Measurements from ENCODE around the gene PIM3. TPM values are rescaled to one million over a fixed set of nuclear protein-coding genes. Genes with fewer than 3 reads are reported as not detected.

PIM3 gene
- polyA plus RNA-seq, 4 donors: 14.5 to 26.4 (median 22.3) TPM

- DNase-seq (ENCODE audit: low read depth in 4 of 4, low spot score in 2 of 4): no peak
These were observed 32.9 kb upstream of the PIM3 start for GRCh38 chr22:49927483-49928184.

- no peak for DNase-seq (ENCODE audit: low read depth in 4 of 4, low spot score in 2 of 4)
These were observed 32.4 kb upstream of the PIM3 start for GRCh38 chr22:49928185-49928495.

GRCh38 chr22:49928555-49929210 lies 31.9 kb upstream of the PIM3 start:
- DNase-seq (ENCODE audit: low read depth in 4 of 4, low spot score in 2 of 4): no peak

DNA sequence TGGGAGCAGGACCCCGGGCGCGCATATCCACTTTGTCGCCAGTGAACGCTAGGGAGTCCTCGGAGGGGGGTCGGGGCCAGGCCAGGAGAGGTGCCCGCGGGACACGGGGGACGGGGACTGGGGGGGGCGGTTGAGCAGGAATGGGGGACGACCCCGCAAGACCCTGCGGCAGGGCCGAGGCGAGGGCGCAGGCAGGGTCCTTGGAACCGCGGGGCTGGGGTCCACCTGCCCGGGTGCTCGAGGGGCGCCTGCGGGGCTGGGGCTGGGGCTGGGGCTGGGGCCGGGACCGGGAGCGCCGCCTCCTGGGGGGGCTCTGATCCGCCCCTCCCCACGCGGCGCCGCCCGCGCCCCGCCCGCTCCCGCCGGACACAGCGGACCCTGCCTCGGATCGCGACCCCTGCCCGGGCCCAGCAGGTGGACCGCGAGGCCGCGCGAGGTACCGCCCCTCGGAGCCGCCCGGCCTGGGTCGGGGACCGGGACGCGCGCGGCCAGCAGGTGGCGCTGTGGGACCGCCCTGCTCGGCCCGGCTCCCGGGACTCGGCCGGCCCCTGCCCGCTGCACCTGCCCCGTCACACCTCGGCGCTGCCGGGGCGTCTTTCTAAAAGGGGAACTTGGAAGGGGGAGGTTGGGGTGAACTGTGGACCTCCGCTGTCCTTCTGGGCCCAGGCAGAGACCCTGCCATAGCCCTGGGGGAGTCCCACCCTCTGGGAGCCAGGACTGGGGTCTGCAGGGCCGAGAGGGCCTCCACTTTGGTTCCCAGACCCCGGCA lies 31.2 kb upstream of the PIM3 start:
- no peak for DNase-seq (ENCODE audit: low read depth in 4 of 4, low spot score in 2 of 4)

- DNase-seq (ENCODE audit: low read depth in 4 of 4, low spot score in 2 of 4): no peak
These were observed 30.5 kb upstream of the PIM3 start for GRCh38 chr22:49929994-49930575.

- no peak for DNase-seq (ENCODE audit: low read depth in 4 of 4, low spot score in 2 of 4)
These were observed 29.8 kb upstream of the PIM3 start for GRCh38 chr22:49930596-49931412.

DNA sequence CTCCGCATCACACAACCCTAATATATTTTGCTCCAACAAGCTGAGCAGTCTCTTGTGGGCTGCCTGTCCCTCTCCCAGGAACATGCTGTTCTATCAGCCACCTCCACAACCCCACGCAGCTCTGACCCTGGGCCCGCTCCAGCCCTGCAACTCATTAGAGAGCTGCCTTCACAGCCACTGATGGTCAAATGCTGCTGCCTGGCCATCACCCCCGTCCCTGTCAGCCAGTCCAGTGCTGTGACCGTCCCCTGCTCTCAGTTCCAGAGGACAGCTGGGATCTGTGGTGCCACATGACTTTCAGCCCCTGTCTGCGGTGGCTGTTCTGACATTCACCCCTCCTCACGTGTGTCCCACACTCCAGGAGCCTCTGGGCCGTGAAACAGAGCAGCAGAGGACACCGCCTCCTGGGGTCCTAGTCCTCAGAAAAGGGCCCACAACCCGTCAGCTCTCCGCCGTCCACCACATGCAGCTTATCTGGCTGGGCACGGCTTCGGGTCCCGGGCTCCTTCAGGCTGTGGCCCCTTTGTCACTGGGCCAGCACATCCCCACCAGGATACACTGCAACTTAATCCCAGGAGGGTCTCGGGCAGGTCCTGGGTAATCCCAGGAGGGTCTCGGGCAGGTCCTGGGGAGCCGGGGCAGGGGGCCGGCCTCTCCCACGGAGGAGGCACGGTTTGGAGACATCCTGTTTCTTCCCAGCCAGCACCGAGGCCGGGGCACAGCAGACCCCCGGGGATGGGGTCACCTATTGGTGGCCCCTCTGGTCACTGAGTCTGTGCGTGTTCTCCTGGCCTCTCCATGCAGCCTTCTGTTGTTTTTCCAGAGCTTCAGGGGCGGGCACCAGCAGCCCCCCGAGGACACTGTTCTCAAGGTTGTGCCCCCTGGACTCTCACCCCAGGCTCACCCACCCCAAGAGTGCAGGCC lies 27.1 kb upstream of the PIM3 start:
- DNase-seq (ENCODE audit: low read depth in 4 of 4, low spot score in 2 of 4): no peak

DNA sequence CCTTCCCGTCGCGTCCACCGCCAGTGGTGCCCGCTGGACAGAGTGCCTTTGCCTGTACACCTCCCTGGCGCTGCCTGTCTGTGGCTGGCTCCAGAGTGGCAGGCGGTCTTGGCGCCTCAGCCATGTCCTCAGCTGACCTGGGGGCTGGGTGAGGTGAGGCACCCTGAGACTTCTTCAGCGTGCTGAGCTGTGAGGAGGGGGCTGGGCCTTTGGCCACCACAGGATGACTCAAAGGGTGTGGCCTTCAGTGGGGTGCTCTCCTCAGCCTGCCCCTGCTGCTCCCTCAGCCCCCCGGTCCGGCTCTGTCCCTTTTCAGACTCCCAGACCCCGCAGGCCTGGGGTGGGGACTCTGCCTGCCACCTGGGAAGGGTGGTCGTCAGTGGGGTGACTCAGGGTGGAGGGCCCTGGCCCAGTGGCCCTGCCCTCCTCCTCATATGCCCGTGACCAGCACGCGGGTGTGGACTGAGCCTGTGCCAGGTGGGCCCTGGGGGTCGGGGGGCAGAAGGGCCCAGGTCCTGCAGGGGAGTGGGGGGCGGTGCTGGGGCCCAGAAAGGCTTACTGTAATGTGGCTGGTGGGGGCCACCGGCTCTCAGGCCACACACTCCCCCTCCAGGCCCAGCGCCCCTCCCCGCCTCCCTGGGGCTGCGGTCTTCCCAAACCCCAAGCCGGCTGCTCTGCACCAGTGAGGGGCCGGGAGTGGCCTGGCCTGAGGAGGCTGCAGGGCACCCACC lies 26.2 kb upstream of the PIM3 start:
- DNase-seq (ENCODE audit: low read depth in 4 of 4, low spot score in 2 of 4): no peak

DNA sequence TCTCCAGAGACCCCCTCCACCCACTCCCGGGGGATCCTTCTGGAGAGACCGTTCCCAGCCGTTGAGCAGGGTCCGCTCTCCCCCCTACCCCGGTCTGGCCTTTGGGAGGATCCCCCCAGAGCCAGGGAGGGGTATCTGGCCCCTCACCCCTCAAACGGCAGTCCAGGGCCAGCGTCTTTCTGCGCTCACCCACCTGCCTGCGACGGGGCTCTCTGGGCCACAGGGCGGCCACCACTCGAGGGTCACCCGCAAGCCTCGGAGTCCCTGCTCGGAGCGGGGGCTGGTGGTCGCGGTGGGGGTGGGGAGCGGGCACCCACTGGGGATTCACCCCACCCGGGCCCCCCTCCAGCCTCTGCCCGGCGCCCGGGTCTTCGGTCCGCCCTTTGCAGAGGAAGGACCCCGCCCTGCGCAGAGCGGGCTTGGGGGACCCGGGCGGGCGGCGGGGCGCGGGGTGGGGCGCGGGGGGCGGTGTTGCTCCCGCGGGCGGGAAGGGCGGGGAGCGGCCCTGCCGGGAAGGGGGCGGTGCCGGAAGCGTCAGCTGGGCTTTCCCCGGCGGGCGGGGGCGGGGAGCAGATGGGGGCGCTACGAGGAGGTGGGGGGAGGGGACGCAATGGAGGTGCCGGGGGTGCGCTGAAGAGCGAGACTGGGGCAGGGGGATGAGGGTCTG lies 25.5 kb upstream of the PIM3 start:
- DNase-seq (ENCODE audit: low read depth in 4 of 4, low spot score in 2 of 4): no peak

DNA sequence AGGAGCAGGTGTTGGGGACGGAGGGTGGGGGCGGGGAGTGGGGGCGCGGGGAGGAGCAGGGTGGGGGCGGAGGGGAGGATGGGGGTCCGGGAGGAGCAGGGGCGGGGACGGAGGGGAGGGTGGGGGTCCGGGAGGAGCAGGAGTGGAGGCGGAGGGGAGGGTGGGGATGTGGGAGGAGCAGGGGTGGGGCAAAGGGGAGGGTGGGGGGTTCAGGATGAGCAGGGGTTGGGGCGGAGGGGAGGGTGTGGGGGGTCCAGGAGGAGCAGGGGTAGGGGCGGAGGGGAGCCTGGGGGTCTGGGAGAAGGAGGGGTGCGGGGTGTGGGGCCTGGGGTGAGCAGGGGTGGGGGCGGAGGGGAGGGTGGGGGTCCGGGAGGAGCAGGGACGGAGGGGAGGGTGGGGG lies 25.0 kb upstream of the PIM3 start:
- DNase-seq (ENCODE audit: low read depth in 4 of 4, low spot score in 2 of 4): no peak

- no peak for DNase-seq (ENCODE audit: low read depth in 4 of 4, low spot score in 2 of 4)
These were observed 24.3 kb upstream of the PIM3 start for GRCh38 chr22:49936018-49936972.

GRCh38 chr22:49936973-49937757 lies 23.4 kb upstream of the PIM3 start:
- DNase-seq (ENCODE audit: low read depth in 4 of 4, low spot score in 2 of 4): no peak

DNA sequence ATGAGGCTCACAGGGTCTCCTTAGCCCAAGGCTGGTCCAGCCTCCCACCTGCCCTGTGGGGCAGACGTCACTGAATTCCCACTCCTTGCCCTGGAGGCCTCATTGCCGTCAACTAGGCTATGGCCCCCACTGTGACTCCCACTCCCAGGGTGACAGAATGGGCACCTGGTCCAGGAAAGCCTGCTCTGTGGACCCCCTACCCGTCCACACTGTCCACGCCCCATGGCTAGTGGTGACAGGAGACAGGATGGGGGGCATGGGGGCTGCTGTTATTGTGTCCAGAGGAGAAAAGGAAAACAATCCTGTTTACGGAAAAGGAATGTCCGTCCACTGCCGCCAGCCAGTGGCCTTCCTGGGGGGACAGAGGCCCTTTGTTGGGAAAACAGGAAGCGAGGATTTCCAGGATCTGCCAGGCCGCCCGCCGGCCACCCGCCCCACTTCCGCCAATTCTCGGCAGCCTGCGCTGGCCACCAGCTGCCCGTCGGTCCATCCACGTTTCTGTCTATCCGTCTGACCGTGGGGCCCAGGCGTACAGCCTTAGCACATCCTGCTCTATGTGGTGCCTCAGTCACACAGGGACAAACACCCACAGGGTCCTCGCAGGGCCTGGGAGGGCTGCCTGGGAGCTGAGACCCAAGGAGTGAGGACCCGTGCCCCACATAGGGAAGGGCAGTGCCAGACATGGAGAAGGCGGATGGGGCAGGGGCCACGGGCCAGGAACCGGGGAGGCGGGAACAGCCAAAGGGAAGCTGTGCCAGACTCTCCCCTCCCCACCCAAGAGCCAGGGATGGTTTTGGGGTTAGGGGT lies 22.6 kb upstream of the PIM3 start:
- no peak for DNase-seq (ENCODE audit: low read depth in 4 of 4, low spot score in 2 of 4)

DNA sequence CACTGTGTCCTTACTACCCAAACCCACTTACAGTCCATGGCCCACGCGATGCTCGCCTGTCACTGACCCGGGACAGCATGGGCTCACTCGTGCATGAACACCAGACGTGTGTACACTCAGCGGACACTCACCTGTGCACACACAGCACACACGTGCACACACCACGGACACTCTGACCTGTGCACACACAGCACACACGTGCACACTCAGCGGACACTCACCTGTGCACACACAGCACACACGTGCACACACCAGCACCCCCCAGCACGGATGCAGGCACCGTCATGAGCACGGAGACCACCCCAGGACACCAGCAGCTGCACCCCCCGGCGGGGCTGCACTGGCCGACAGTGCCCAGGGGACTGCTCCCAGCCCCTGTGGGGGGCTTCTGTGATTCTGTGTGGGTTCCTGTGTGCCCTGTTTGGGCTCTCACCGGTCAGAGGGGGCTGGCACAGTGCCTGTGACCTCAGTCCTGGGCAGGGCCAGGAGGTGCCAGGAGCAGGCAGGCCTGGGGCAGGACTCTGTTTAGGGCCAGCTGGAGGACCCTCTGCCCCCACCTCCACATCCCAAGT lies 21.9 kb upstream of the PIM3 start:
- no peak for DNase-seq (ENCODE audit: low read depth in 4 of 4, low spot score in 2 of 4)
